Common myeloid progenitor, CD34-positive (primary cell): ENCODE measurements around the gene MYPN.
A peak's percentile ranks its signal among the peaks of the same experiment; 100 is the strongest.

Experiments used
- CTCF ChIA-PET: fragments of 350-600 bp; sonication (Branson Sonifier 250); formaldehyde crosslinking; loops from one replicate; lab custom pipeline; 2021; ENCODE audit warnings: antibody characterized with exemption; lab: Charles Lee
- POLR2A ChIA-PET: fragments of 350-600 bp; sonication (Branson Sonifier 250); formaldehyde crosslinking; loops from one replicate; lab custom pipeline; 2021; ENCODE audit warnings: antibody characterized with exemption; lab: Charles Lee
- DNase-seq, 3 donors: peaks; one replicate each; pipeline versions ENCODE4 v3.0.0 to v3.0.0-alpha.2; 2013
- H3K27ac ChIP-seq, 2 experiments: 1 replicate in 1 of 2; 2 replicates in 1 of 2; pipeline ENCODE4 v1.7.0; 2013; ENCODE audit warnings: inconsistent platforms in 2 of 2, low read length in 2 of 2, mild to moderate bottlenecking in 2 of 2, low read depth in 1 of 2, moderate library complexity in 1 of 2; ENCODE audit not compliant: severe bottlenecking in 2 of 2, insufficient read depth in 1 of 2, poor library complexity in 1 of 2
- H3K27me3 ChIP-seq, 5 experiments: replicated peaks in 2 of 5; 1 replicate in 3 of 5; 2 replicates in 2 of 5; pipeline versions ENCODE4 v1.6.1 to v1.7.0; 2013; ENCODE audit warnings: low read length in 4 of 5, mild to moderate bottlenecking in 2 of 5, moderate library complexity in 2 of 5, inconsistent platforms in 1 of 5; ENCODE audit not compliant: insufficient read depth in 5 of 5, control insufficient read depth in 4 of 5
- H3K36me3 ChIP-seq, 4 experiments: 1 replicate in 2 of 4; 2 replicates in 2 of 4; pipeline versions ENCODE4 v1.6.1 to v1.7.0; 2013; ENCODE audit warnings: low read length in 3 of 4, control low read depth in 1 of 4, mild to moderate bottlenecking in 1 of 4; ENCODE audit not compliant: control insufficient read depth in 4 of 4, insufficient read depth in 4 of 4
- H3K4me1 ChIP-seq, 4 experiments: 1 replicate in 3 of 4; 2 replicates in 1 of 4; pipeline versions ENCODE4 v1.6.1 to v1.7.1; 2013; ENCODE audit warnings: low read length in 3 of 4, mild to moderate bottlenecking in 3 of 4, control low read depth in 1 of 4, inconsistent platforms in 1 of 4, moderate library complexity in 1 of 4; ENCODE audit not compliant: control insufficient read depth in 4 of 4, insufficient read depth in 4 of 4; ENCODE audit errors: control extremely low read depth in 1 of 4
- H3K4me3 ChIP-seq, 7 experiments: 1 replicate in 4 of 7; 2 replicates in 3 of 7; pipeline versions ENCODE4 v1.5.1 to v1.7.0; 2013; ENCODE audit warnings: mild to moderate bottlenecking in 7 of 7, low read length in 6 of 7, moderate library complexity in 6 of 7, inconsistent platforms in 2 of 7, low read depth in 2 of 7, control low read depth in 1 of 7; ENCODE audit not compliant: insufficient read depth in 4 of 7, control insufficient read depth in 1 of 7; ENCODE audit errors: extremely low read depth in 1 of 7
- H3K9me3 ChIP-seq, 5 experiments: 1 replicate in 4 of 5; 2 replicates in 1 of 5; pipeline versions ENCODE4 v1.6.1 to v1.7.1; 2013; ENCODE audit warnings: low read length in 4 of 5, mild to moderate bottlenecking in 2 of 5, inconsistent platforms in 1 of 5, low read depth in 1 of 5, moderate library complexity in 1 of 5; ENCODE audit not compliant: control insufficient read depth in 4 of 5, insufficient read depth in 2 of 5; ENCODE audit errors: control extremely low read depth in 1 of 5
- WGBS: methylation state at CpG from one replicate; pipeline ENCODE4 v1.1.5; 2013; ENCODE audit not compliant: insufficient coverage; 5-methylcytosine and 5-hydroxymethylcytosine counted together

Gene MYPN

DNA sequence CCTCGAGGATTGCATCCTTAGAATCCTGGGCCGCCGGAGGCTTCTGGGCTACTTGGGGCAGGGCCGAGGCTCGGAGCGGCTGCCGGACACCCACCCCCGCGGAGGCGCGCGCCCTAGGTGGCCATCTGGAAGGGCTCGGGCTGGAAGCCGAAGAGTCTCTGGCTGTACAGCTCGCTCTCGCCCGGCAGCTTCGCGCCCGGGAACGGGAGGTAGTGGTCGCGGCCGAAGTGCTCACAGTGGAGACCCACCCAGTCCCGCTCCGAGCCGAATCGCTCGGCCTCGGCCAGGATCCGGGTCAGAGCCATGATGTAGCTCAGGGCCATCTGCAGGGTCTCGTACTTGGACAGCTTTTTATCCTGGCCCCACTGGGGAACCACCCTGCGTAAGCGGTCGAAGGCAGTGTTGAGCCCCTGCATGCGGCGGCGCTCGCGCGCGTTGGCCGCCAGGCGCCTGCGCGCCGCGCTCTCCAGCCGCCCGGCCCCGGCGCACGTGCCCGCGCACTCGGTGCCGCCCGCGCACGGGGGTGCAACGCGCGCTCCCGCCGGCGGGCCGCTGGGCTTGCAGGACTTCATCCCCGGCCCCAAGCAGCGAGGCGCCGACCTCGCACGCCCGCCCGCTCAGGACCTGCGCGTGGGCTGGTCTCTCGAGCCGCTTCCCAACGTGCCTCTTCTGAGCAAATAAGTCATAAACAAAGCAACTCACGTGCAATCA is 122.0 kb downstream of the MYPN start:
- ChIA-PET POLR2A (no interaction called here), CTCF (interaction anchor here (0.9 to 1.2 kb wide), 2 partner anchors 16 to 56 kb away, joined by 3 read pairs; no protein-coding TSS in a partner anchor)
- Histone ChIP-seq H3K27ac (no peak overlapping the region), H3K4me3 (peak overlapping the region; percentile 39 to 78 (median 56)), H3K9me3 (no peaks in the 10 kb centered on the region), H3K36me3 (no peaks in the 10 kb centered on the region), H3K4me1 (peaks cover 3 to 20% (median 14%) of the 10 kb centered on the region in 4 experiments), H3K27me3 (peaks cover 3 to 28% (median 7%) of the 10 kb centered on the region in 5 experiments)
- WGBS: under 1% methylated on average over 66 of the region's 81 CpGs
- peak; percentile 52 to 76 (median 72) for DNase-seq

DNA sequence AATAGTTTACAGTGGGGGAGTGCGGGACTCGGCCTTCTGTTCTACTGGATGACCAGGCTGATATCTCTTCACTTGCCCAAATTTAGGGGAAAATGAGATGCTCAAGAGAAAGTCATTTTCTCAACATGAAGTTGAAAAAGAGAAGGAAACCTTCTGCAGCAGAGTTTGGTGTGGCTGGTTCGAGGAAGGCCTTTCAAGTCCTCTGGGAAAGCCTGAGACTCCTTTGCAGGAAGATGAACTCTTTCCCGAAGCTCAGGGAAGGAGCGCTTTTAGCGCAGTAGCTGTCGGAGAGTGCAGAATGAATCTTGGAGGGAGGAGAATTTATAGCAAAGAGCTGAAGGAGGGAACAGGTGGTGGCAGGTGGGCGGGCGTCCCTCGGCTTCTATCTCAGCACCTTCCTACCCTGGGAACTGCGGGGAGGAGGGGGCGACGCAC is 122.5 kb downstream of the MYPN start, which contains the start of gene ATOH7:
Gene ATOH7, minus strand, starts transcription at position 297 of the 435 bp plus-strand sequence. CDS start 436 bp downstream, outside the sequence.
- WGBS: 62% methylated on average over 7 of the region's 13 CpGs
- Histone ChIP-seq H3K27ac (no peak within 1 kb of the TSS), H3K36me3 (no peaks in the 10 kb centered on the region), H3K4me3 (peak within 1 kb of the TSS; percentile 39 to 78 (median 56)), H3K27me3 (peaks cover 3 to 28% (median 7%) of the 10 kb centered on the region in 5 experiments), H3K4me1 (peaks cover 3 to 20% (median 14%) of the 10 kb centered on the region in 4 experiments), H3K9me3 (no peaks in the 10 kb centered on the region)
- ChIA-PET CTCF (no interaction called here), POLR2A (no interaction called here)
- no peak for DNase-seq

- Histone ChIP-seq H3K4me3 (no peak overlapping the region), H3K36me3 (no peaks in the 10 kb centered on the region), H3K9me3 (no peaks in the 10 kb centered on the region), H3K4me1 (peaks cover 3 to 20% (median 14%) of the 10 kb centered on the region in 4 experiments), H3K27ac (no peak overlapping the region), H3K27me3 (peaks cover 3 to 24% (median 7%) of the 10 kb centered on the region in 5 experiments)
- WGBS: no CpG with 5 or more reads among the region's 3 CpGs
- DNase-seq: no peak
- CTCF ChIA-PET: no interaction called here
- POLR2A ChIA-PET: no interaction called here
These were observed 123.8 kb downstream of the MYPN start for GRCh38 chr10:68233046-68233445.

GRCh38 chr10:68235111-68235510 is 125.8 kb downstream of the MYPN start:
- Histone ChIP-seq H3K4me3 (no peak overlapping the region), H3K27ac (no peak overlapping the region), H3K9me3 (no peaks in the 10 kb centered on the region), H3K27me3 (peaks cover 0 to 15% (median 7%) of the 10 kb centered on the region in 5 experiments), H3K36me3 (no peaks in the 10 kb centered on the region), H3K4me1 (peaks cover 3 to 20% (median 14%) of the 10 kb centered on the region in 4 experiments)
- CTCF ChIA-PET: interaction anchor here (0.6 kb wide), 1 partner anchor 60 kb away, joined by 3 read pairs; no protein-coding TSS in a partner anchor
- POLR2A ChIA-PET: no interaction called here
- DNase-seq: no peak
- WGBS: 100% methylated on average over 1 of the region's 2 CpGs

GRCh38 chr10:68235581-68235980 is 126.3 kb downstream of the MYPN start:
- Histone ChIP-seq H3K9me3 (no peaks in the 10 kb centered on the region), H3K36me3 (no peaks in the 10 kb centered on the region), H3K27ac (no peak overlapping the region), H3K4me1 (peaks cover 3 to 19% (median 14%) of the 10 kb centered on the region in 4 experiments), H3K4me3 (no peak overlapping the region), H3K27me3 (peaks cover 0 to 11% (median 6%) of the 10 kb centered on the region in 5 experiments)
- POLR2A ChIA-PET: no interaction called here
- DNase-seq: peak in 2 of 3 donors; percentile 17 to 30
- CTCF ChIA-PET: no interaction called here

DNA sequence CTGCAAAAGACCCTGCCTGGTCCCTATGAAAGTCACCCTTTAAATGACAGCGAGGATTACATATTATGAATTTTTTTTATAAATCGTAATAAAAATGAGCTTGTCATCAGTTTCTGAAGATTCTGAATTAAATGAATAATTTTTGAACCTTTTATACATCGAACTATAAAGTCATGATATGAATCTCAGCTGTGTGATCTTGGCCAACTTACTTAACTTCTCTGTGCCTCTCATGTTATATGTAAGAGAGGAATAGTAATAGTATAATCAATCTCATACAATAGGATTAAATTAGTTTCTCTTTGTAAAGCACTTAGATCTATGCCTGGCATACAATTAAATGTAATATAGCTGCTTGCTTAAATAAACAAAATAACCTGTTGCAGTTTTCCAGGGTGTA is 127.9 kb downstream of the MYPN start:
- Histone ChIP-seq H3K27ac (no peak overlapping the region), H3K36me3 (no peaks in the 10 kb centered on the region), H3K4me3 (no peak overlapping the region), H3K27me3 (peaks cover 0 to 4% (median 0%) of the 10 kb centered on the region in 5 experiments), H3K4me1 (peaks cover 0 to 7% (median 1%) of the 10 kb centered on the region in 4 experiments), H3K9me3 (no peaks in the 10 kb centered on the region)
- WGBS: no CpG with 5 or more reads among the region's 3 CpGs
- DNase-seq: no peak
- CTCF ChIA-PET: interaction anchor here (1.0 to 1.5 kb wide), 3 partner anchors 9 to 65 kb away, joined by 3 to 7 read pairs (median 3); no protein-coding TSS in a partner anchor
- POLR2A ChIA-PET: no interaction called here

GRCh38 chr10:68238371-68238770 is 129.1 kb downstream of the MYPN start:
- Histone ChIP-seq H3K4me1 (peaks cover 0 to 7% (median 1%) of the 10 kb centered on the region in 4 experiments), H3K27ac (no peak overlapping the region), H3K36me3 (no peaks in the 10 kb centered on the region), H3K9me3 (no peaks in the 10 kb centered on the region), H3K27me3 (peaks cover 0 to 4% (median 0%) of the 10 kb centered on the region in 5 experiments), H3K4me3 (no peak overlapping the region)
- ChIA-PET POLR2A (no interaction called here), CTCF (no interaction called here)
- no peak for DNase-seq
- 97% methylated on average over 4 of the region's 6 CpGs for WGBS
